Activated T-cell treated with anti-CD3 and anti-CD28 coated beads for 24 hours (primary cell): ENCODE results near the gene RASD2.

Experiments
- DNase-seq: peaks from one replicate; pipeline ENCODE4 v3.0.0-alpha.2; 2020; ENCODE audit warnings: low read depth

The RASD2 gene

GRCh38 chr22:35518811-35519210, 21.8 kb upstream of the RASD2 start:
- no peak for DNase-seq

- no peak for DNase-seq
Observed at GRCh38 chr22:35519306-35520000, 21.2 kb upstream of the RASD2 start.

- no peak for DNase-seq
Observed at GRCh38 chr22:35521358-35522224, 19.0 kb upstream of the RASD2 start.

GRCh38 chr22:35522225-35523149, 18.1 kb upstream of the RASD2 start:
- DNase-seq: no peak

GRCh38 chr22:35523167-35523947, 17.3 kb upstream of the RASD2 start:
- DNase-seq: no peak

- no peak for DNase-seq
Observed at GRCh38 chr22:35524966-35525686, 15.5 kb upstream of the RASD2 start.

GRCh38 chr22:35525687-35526332, 14.8 kb upstream of the RASD2 start:
- no peak for DNase-seq

GRCh38 chr22:35526333-35526979, 14.2 kb upstream of the RASD2 start:
- no peak for DNase-seq

- DNase-seq: no peak
Observed at GRCh38 chr22:35528927-35529326, 11.7 kb upstream of the RASD2 start.

GRCh38 chr22:35530700-35531099, 9.9 kb upstream of the RASD2 start:
- no peak for DNase-seq

GRCh38 chr22:35531202-35531601, 9.4 kb upstream of the RASD2 start:
- DNase-seq: no peak

- no peak for DNase-seq
Observed at GRCh38 chr22:35531676-35532075, 9.0 kb upstream of the RASD2 start.

GRCh38 chr22:35533365-35534029, 7.1 kb upstream of the RASD2 start:
- DNase-seq: no peak

- DNase-seq: no peak
Observed at GRCh38 chr22:35534091-35534490, 6.5 kb upstream of the RASD2 start.

GRCh38 chr22:35537232-35537631, 3.4 kb upstream of the RASD2 start:
- DNase-seq: no peak

- DNase-seq: peak; percentile 15
Observed at GRCh38 chr22:35538801-35539321, 1.8 kb upstream of the RASD2 start.

- DNase-seq: no peak
Observed at GRCh38 chr22:35539487-35539886, 1.1 kb upstream of the RASD2 start.

GRCh38 chr22:35539910-35540594, 579 bp upstream of the RASD2 start:
- peak; percentile 57 for DNase-seq
